ELR (cell line): ENCODE results near the gene C12orf43.

ENCODE experiments used
- DNase-seq: peaks from one replicate; pipeline ENCODE4 v3.0.0-alpha.2; 2015; ENCODE audit warnings: low read depth

The C12orf43 gene

DNA sequence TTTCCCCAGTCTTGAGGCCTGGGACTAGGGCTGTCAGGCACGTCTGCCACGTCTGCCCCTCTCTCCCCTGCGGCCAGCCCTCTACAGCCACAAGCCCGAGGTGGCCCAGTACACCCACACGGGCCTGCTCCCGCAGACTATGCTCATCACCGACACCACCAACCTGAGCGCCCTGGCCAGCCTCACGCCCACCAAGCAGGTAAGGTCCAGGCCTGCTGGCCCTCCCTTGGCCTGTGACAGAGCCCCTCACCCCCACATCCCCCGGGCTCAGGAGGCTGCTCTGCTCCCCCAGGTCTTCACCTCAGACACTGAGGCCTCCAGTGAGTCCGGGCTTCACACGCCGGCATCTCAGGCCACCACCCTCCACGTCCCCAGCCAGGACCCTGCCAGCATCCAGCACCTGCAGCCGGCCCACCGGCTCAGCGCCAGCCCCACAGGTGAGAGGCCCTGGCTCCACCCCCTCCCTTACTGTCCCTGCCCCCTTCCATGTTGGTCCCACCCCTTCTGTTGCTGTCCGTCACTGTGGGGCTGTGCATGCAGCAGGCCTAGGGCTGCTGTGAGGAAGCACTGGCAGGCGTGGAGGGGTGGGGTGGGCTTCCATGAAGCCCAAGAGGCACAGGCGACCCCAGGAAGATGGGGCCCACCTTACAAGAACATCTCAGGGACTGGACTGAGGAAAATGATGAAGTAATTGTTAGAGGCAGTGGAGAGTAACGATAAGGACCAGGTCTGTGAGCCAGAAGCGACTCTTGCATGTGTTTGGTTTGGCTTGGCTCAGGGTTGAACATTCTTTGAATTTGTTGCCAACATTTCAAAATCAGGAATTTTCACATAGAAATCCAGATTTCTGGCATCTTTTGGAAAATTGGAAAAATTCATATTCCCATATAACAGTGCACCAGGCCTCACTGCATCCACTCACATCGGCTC is 16.8 kb downstream of the C12orf43 start:
- no peak for DNase-seq

DNA sequence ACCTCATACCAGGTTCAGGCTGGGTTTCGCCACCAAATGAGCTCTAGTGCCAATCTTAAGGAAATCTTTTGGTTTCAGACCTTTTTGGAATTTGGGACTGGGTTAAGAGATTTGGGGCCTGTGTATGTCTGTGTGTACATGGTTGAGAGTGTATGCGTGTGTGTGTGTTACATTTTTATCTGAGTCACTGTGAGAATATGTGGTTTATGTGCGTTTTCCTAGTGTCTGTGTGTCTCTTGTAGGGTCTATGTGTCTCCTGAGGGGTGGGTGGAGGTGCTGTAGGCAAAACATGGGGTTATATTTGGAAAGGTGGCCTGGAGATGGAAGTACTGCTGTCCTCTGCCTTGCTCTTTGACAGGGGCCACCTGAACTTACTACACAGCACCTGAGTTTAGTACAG is 17.9 kb downstream of the C12orf43 start:
- DNase-seq: no peak

DNA sequence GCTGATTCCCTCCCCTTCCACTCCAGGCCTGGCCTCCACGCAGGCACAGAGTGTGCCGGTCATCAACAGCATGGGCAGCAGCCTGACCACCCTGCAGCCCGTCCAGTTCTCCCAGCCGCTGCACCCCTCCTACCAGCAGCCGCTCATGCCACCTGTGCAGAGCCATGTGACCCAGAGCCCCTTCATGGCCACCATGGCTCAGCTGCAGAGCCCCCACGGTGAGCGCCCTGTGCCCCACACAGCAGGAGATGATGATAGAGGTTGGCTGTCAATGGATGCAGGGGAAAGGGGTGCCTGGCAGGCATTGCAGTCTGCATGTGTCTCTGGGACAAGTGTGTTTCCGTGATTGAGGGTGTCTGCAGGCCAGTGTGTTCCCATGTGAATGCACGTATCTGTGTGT is 18.8 kb downstream of the C12orf43 start:
- no peak for DNase-seq

DNA sequence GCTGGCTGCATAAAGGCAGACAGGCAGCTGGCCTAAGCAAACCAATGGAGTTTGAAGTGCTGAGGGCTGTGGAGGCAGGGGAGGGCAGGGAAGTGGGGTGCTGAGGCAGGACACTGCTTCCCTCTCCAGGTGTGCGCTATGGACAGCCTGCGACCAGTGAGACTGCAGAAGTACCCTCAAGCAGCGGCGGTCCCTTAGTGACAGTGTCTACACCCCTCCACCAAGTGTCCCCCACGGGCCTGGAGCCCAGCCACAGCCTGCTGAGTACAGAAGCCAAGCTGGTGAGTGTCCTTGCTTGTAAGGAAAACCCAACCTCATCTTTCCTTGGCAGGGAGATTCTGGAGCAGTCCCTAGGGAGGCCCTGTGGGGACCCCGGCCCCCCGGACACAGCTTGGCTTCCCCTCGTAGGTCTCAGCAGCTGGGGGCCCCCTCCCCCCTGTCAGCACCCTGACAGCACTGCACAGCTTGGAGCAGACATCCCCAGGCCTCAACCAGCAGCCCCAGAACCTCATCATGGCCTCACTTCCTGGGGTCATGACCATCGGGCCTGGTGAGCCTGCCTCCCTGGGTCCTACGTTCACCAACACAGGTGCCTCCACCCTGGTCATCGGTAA is 20.0 kb downstream of the C12orf43 start:
- DNase-seq: no peak

DNA sequence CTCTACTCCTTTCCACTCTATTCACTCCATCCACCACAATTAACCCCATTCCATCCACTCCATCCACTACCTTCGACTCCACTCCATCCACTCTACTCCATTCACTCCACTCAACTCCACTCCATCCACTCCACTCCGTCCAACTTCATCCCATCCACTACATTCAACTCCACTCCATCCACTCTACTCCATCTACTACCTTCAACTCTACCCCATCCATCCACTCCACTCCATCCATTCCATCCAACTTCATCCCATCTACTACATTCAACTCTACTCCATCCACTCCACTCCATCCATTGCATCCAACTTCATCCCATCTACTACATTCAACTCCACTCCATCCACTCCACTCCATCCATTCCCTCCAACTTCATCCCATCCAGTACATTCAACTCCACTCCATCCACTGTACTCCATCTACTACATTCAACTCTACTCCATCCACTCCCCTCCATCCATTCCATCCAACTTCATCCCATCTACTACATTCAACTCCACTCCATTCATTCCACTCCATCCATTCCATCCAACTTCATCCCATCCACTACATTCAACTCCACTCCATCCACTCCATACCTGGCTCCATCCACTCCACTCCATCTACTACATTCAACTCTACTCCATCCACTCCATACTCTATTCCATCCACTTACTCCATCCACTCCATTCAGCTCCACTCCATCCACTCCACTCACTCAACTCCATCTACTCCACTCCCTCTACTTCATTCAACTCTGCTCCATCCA is 21.5 kb downstream of the C12orf43 start:
- no peak for DNase-seq

DNA sequence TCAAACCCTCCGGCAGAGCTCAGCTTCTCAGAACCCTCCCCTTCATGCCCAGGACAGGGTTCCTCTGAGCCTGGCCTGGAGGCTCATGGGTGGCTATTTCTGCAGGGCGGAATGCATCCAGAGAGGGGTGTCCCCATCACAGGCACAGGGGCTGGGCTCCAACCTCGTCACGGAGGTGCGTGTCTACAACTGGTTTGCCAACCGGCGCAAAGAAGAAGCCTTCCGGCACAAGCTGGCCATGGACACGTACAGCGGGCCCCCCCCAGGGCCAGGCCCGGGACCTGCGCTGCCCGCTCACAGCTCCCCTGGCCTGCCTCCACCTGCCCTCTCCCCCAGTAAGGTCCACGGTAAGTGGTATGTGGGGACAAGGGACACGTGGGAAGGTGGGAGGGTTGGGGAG is 22.2 kb downstream of the C12orf43 start:
- DNase-seq: no peak

DNA sequence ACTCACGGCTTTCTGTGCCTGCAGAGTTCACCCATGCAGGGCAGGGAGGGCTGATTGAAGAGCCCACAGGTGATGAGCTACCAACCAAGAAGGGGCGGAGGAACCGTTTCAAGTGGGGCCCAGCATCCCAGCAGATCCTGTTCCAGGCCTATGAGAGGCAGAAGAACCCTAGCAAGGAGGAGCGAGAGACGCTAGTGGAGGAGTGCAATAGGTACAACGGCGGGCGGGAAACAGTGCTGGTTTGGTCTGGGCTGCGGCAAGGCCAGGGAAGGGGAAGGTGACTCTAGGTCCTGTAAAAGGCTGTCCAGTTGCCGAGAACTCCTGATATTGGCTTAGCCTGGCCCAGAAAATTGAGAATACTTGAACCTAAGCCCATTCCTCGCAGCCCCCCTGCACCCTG is 22.8 kb downstream of the C12orf43 start:
- DNase-seq: no peak

DNA sequence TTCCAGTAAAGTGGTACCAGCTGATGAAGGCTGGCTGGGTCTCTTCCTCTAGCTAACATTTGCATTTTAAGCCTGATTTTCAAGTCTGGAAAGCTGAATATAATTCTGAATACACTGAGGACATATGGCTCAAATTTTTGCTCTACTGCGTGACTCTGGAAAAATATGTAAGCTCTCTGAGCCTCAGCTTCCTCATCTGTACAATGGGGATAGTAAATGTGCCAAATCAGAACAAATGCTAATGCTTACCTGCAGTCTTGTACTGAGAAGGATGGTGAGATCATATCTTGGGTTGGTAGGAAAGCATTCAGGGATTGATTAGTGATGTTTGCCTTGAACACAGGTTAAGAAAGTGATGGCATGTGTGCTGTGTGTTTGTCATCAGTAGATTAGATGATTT is 23.3 kb downstream of the C12orf43 start:
- no peak for DNase-seq

DNA sequence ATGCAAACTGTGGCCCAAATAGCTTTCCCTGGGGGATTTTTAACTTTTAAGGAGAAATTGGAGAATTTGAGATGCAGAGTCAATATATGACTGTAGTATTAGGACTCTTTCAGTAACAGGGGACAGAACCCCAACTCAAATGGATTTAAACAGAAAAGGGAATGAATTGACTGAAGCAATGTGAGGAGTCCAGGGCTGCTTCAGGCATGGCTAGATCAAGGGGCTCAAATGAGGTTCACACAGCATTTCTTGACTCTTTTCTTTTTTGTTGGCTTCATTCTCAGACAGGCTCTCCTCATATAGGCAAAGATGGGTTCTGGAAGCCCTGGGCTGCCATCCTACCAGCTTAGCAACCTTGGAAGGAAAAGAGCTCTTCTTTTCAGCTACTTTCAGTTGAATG is 24.3 kb downstream of the C12orf43 start:
- DNase-seq: no peak

DNA sequence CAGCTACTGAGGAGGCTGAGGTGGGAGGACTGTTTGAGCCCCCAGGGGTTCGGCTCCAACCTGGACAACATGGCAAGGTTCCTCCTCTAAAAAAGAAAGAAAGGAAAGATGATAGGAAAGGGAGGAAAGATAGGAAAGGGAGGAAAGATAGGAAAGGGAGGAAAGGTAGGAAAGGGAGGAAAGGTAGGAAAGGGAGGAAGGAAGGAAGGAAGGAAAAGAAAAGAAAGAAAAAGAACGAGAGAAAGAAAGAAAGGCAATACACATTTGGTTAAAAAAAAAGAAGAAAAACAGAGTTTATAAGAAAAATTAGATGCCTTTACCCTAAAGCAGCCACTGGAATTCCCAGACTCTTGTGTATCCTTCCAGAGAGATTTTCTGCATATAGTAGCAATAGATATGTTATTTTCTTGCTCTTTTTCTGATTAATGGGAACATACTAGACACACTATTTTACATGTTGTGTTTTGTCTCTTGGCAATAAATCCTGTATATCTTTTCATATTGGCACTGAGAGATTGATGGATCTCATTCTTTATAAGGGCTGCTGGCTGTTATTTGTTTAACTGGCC is 25.7 kb downstream of the C12orf43 start:
- no peak for DNase-seq

DNA sequence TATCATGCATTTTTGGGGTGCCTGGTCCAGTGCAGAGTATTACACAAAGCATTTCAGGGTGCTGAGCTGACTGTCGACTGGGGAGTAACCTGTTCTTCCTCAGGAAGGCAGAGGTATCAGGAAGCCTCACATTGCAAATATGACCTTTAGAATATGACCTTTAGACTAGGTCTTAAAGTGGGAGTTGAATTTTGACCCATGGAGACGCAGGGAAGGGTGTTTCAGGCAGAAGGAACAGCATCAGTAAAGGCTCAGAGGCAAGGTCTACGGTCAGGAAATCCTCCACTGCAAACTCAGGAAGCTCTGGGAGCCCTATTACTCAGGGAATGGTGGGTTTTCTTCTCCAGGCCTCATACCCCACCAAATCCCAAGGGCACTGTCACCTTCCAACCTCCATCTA is 26.6 kb downstream of the C12orf43 start:
- DNase-seq: no peak

DNA sequence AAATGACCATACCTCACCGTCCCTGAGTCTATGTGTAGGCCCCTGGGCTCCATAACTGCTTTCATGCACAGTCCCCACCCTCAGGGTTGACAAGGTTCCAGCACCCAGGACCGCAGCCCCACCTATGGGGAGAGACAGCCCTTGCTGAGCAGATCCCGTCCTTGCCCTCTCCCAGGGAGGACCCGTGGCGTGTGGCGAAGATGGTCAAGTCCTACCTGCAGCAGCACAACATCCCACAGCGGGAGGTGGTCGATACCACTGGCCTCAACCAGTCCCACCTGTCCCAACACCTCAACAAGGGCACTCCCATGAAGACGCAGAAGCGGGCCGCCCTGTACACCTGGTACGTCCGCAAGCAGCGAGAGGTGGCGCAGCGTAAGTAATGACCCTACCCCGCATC is 27.6 kb downstream of the C12orf43 start:
- DNase-seq: no peak

DNA sequence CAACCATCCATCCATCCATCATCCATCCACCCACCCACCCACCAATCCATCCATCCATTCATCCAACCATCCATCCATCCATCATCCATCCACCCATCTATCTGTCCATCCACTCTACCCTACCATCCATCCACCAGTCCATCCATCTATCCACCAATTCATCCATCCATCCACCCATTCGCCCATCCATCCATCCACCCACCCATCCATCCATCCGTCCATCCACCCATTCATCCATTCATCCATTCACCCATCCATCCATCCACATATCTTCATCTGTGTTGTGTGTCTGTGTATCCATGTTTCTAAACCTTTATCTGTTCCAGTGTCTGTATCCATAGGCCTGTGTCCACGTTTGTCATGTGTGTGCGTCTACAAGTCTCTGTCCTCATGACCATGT is 28.1 kb downstream of the C12orf43 start:
- DNase-seq: no peak

DNA sequence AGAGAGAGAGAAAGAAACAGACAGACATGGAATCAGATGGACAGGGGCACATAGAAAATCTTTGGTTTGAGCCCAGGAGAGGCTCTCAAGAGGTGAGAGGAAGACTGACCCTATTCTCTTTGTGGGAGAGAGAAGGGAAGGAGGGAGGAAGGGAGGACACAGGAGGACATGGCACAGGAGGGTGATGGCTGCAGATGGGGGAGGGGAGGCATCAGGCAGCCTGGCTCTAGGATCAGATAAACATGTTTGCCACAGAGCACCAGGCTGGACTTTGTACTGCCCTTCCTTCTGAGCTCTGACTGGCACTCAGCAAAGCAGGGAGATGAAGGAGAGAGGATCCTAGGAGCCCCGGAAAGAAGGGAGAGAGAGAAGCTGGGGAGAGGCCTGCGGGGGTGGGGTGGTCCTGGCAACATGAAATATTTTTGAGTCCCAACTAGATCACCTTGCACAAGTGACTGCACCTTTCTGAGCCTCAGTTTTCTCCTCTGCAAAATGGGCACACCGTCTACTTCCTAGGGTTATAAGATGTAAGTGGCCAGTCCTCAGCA is 31.9 kb downstream of the C12orf43 start:
- no peak for DNase-seq

DNA sequence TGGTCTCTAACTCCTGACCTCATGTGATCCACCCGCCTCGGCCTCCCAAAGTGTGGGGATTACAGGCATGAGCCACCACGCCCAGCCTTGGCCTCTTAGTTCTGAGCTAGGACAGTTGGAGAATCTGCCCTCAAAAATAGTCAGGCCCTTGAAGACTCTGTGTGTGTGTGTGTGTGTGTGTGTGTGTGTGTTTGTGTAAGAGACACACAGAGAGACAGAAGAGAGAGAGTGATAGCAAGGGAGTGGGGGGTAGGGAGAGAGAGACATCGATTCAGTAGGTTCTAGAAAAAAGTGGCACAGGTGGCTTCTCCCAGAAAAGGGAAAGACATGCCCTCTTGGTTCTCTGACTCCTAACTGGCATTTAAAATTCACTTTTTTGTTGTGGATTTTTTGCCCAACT is 32.5 kb downstream of the C12orf43 start:
- no peak for DNase-seq

DNA sequence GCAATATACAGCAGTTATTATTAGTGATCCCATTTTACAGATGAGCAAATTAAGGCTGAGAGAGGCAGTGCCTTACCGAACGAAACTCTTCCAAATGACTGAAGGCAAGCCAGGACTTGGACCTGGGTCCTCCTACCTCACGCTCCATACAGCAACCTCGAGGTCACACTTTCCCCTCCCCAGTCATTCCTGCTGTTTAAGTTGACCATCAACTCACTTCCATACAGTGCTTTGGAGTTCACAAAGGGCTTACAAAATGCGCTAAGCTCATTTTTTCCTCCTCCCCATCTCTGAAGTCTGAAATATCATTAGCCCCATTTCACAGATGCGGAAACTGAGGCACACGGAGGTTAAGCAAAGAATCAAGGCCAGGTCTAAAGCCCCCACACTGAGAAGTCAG is 33.6 kb downstream of the C12orf43 start:
- DNase-seq: no peak

DNA sequence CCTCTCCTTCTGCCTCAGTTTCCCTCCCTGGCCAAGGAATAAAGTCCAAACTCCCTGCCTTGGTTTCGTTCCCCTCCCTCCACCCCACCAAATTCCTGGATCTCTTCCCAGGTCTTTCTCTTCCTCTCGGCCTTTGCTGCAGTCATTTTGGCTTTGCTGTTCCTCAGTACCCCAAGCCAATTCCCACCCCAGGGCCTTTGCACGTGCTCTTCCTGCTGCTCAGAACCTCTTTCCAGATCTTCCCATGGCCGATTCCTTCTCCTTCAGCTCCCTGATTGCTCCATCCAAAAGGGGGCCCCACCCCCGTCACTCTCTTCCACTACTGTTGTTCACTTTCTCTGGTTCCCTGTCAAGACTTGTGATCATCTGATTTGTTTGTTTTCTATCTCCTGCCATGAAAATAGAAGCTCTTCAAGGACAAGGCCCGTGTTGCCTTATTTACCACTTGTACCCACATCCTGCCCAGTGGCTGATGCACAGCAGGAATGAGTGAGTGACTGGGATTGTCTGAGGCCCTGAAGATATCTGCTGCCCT is 34.8 kb downstream of the C12orf43 start:
- no peak for DNase-seq

DNA sequence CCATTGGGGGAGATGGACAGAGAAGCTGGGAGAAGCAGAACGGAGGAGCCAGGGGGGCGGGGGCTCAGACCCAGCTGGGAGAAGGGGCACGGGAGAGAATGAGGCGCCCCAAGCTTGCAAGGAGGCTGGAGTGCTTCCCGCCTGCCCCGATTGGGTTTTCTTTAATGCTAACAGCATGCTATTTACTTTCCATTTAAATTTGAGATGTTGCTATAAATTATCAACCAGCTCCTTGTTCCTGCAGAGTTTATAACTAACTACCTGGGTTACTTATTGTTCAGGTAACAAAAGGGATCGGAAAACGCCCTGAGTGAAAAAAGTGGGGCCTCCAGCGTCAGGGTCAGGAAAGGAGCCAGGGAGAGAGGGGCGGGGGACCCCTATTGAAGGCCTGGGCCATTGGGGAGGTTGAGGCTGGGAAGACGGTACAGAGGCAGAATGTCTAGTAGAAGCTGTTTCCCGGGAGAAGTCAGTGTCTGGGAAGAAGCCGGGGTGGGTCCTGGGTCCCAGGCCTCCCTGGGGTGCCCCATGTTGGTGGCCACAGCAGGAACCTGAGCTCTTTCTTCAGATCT is 35.4 kb downstream of the C12orf43 start:
- DNase-seq: no peak

DNA sequence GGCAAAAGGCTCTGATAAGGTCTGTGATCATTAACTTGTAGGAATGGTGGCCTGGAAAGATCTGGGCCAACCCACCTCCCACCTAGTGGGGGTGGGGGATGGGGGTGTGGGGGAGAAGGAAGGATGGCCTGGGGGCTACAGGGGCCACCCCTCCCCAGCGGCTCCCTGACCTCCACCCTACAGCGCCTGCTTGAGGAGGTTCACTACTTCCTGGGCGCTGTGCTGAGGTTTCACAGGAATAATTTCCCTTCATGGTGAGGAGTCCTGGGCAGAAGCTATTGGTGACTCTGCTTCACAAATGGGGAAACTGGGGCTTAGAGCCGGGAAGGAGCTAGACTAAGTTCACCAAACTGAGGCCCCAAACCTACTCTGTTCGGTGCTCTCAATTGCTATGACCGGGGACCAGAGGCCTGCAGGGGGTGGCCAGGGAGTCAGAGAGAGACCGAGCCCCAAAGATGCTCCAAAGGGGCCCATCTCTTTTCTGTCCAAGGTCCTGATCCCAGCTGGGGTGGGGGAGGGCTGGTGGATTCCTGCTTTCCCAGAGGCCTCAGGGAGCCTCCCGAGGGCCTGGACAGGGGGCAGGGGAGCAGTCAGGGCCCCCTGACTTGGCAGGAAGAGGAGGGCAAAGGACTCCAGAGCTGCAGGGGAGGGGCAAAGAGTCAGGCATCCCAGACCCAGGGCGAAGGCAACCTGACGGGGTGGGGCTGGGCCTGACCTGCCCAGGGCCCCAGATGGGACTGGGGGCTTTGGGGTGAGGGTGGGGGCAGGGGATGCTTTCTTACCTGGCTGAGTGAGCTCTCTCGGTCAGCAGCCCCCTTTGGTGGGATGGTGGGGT is 36.2 kb downstream of the C12orf43 start:
- DNase-seq: no peak

DNA sequence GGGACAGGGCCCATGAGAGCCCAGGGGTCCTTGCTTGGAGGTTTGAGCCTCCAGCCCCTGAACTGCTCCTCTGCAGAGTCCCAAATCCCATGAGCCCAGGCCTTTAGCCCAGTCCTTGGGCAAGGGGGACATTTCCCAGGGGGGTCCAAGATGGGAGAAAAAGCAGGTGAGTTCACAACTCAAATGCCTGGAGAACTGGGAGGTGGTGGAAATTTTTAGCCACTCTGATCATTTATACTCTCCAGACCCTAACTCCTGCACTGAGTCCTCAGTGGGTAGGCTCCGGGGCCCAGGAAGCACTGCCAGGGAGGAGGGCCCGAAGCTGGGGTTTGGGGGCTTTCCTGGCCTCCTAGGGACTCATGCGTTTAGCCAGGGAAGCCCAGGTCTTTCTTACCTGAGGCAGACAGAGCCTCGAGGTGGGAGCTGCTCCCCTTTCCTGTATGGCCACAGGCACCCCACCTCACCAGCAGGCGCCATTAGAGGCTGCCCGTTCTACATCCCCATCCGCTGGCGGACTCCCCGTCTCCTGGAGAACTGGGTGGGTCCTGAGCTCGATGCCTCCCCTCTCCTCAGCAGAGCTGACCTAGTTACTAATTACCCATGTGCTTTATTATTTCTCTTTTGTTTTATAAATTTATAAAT is 36.9 kb downstream of the C12orf43 start:
- no peak for DNase-seq
